H1 (cell line): ENCODE measurements around the gene NAT10. TPM values are rescaled to one million over a fixed set of nuclear protein-coding genes. Genes with fewer than 3 reads are reported as not detected.

Experiments
- FOSL1 ChIP-seq: IDR thresholded peaks from 2 replicates; pipeline ENCODE4 v1.6.1; 2011; ENCODE audit warnings: mild to moderate bottlenecking, low read depth, low read length, moderate library complexity; ENCODE audit not compliant: insufficient read depth
- NRF1 ChIP-seq: IDR thresholded peaks from 2 replicates; pipeline ENCODE4 v1.6.1; 2011; ENCODE audit warnings: mild to moderate bottlenecking, low read depth, low read length, improper control_type of control experiment
- YY1 ChIP-seq: IDR thresholded peaks from 2 replicates; pipeline ENCODE4 v1.6.1; 2011; ENCODE audit warnings: low read depth, mild to moderate bottlenecking, low read length
- ZNF274 ChIP-seq: IDR thresholded peaks from 2 replicates; pipeline ENCODE4 v1.7.0; 2012; ENCODE audit warnings: low read length, borderline replicate concordance; ENCODE audit errors: extremely low read depth
- polyA plus RNA-seq, 7 experiments: library from polyadenylated mRNA; depleted of rRNA in 3 of 7; stranded (reverse) in 5 of 7; unstranded in 2 of 7; fragments of >200 nt in 5 of 7; fragments of 200-250 nt in 2 of 7; gene quantifications; 1 replicate in 5 of 7; 2 replicates in 1 of 7; 4 replicates in 1 of 7; pipeline versions ENCODE4 v1.2.1 to v1.2.3, GENCODE V29; 2011 to 2013; ENCODE audit warnings: missing spikeins in 2 of 7, mixed read lengths in 2 of 7
- total RNA-seq: library from RNA; stranded (reverse); fragmentation: NEBNext Ultra II Directional; extraction: Animal tissue kit (Norgen Biotek cat#: 25700); gene quantifications from 2 replicates; pipeline ENCODE4 v1.2.1, GENCODE V29; 2021

The NAT10 gene
- total and polyA plus RNA-seq, 2 of the 8 experiments (the other 6 are each of a cell fraction or from before 2014, with no cell fraction given), result 66.3 to 89.6 TPM

GRCh38 chr11:34179026-34179675 lies 73.7 kb downstream of the NAT10 start (continued):
- no peak for TF ChIP-seq NRF1
- TF ChIP-seq ZNF274, result no peak
- TF ChIP-seq YY1, result no peak
- TF ChIP-seq FOSL1, result no peak
